Fibroblast of villous mesenchyme (primary cell): ENCODE results near the gene DXO. TPM values are rescaled to one million over a fixed set of nuclear protein-coding genes. Genes with fewer than 3 reads are reported as not detected.

Experiments used
- DNase-seq: peaks from one replicate; pipeline ENCODE4 v3.0.0-alpha.2; 2010; ENCODE audit warnings: low read depth
- H3K4me3 ChIP-seq: 2 replicates; pipeline ENCODE4 v1.5.1; 2011; ENCODE audit warnings: low read depth, mild to moderate bottlenecking, low read length
- CTCF ChIP-seq: IDR thresholded peaks from 2 replicates; pipeline ENCODE4 v1.5.1; 2012; ENCODE audit warnings: low read depth, mild to moderate bottlenecking, low read length; ENCODE audit not compliant: insufficient read depth
- total RNA-seq: library from RNA; depleted of rRNA; stranded (reverse); fragments of >200 nt; gene quantifications from 2 replicates; pipeline ENCODE4 v1.2.3, GENCODE V29; 2012

Gene DXO
- total RNA-seq, 1 donor: 14.2 TPM

GRCh38 chr6:31971279-31971992, 502 bp downstream of the DXO start:
- no peak for DNase-seq
- no peak for TF ChIP-seq CTCF
- H3K4me3 ChIP-seq: peak overlapping the region; percentile 61

DNA sequence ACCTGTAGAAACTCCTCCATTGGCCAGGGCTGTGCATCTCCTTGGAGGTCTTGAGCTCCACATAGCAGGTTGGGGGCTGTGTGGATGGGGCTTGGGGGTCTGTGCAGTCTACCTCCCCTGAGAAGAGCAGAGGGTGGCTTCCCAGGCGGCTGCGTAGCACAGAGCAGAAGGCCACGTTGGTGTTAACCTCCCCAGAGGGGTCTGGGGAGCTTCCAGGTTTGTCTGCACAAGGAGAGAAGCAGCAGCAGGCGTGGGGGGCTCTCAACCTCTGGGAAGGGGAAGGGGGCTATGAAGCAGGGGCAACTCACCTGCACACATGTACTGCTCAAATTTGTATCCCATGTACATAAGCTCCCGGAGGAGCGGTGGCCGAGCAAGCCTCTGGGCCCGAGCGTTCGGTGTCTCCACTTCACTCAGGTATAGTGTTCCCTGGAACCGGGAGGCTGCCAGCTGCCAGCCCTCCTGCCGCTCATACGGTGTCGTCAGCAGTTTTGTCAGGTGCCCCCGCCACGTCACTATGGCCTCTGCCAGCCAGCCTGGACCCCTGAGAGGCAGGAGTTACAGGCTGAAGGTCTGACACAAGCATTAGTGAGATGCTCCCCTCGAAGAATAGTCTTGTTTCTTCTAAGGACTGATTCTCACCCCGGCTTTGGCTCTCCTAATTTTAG, 1.2 kb downstream of the DXO start:
- no peak for TF ChIP-seq CTCF
- no peak for DNase-seq

DNA sequence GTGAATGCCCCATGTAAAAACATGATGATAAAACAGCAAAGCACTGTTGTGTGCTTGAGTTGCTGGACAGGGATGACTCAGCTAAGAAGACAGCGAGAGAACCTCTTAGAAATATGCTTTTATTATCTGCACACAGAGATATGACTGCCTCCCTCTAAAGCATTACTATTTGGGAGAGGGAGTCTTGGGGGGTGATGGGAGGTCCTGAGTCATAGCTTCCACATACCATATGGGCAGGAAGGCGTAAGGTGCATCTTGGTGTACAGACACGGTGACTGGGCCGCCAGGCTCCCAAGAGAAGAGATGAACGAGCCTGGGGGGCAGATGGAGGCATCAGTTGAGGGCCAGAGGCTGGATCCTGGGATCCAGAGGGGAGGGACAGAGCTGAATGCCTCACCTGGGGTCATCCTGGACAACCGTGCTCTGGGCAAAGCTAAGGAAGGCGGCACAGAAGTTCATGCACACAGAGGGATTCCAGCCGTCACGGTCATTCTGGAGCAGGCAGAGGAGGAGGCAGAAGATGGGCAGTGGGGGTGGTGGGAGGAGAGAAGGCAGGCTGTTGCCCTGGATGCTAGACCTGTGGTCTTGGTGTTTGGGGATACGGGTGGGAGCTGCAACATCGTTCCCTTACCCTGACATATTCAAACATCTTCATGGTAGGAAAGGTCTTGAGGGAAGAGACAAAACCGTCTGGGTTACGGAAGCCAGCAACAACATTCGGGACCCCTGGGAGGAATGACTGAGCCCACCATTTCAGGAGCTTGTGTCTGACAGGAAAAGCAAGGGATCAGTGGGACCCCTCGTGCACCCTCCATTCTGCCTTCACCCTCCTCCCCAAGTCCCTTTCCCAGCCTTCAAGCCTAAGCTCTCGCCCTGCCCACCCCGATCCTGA, 2.0 kb downstream of the DXO start:
- peak overlapping the region; percentile 61 for H3K4me3 ChIP-seq
- TF ChIP-seq CTCF: no peak
- peak; percentile 18 for DNase-seq

More for the DNA sequence above, 1.2 kb downstream of the DXO start:
- peak overlapping the region; percentile 61 for H3K4me3 ChIP-seq

- DNase-seq: no peak
- no peak overlapping the region for H3K4me3 ChIP-seq
- TF ChIP-seq CTCF: no peak
Observed at GRCh38 chr6:31968791-31969711, 2.9 kb downstream of the DXO start.

DNA sequence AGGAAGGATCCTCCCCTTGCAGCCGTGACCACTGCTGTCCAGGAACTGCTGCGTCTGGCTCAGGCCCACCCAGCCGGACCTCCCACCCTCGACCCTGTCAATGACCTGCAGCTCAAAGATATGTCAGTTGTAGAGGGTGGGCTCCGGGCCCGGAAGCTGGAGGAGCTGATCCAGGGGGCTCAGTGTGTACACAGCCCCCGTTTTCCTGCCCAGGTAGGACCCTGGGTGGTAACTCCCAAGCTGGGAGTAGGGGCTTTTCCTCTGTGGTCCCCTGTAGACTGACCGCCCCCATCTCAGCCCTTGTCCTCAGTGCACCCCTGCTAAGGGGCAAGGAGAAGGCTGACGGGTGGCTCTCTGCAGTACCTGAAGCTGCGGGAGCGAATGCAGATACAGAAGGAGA, 3.6 kb downstream of the DXO start:
- no peak for DNase-seq
- H3K4me3 ChIP-seq: no peak overlapping the region
- no peak for TF ChIP-seq CTCF

- DNase-seq: no peak
- no peak overlapping the region for H3K4me3 ChIP-seq
- no peak for TF ChIP-seq CTCF
Observed at GRCh38 chr6:31967926-31968320, 4.0 kb downstream of the DXO start.
